GM21619 (cell line): ENCODE results near the gene DCTN4.
A peak's percentile ranks its signal among the peaks of the same experiment; 100 is the strongest.
"Not testable (repeated sequence)": the region's sequence is repeated elsewhere in the genome, so short reads cannot be mapped to it uniquely, and the experiment has no call there.

Source experiments
- ATAC-seq: cut with Tn5 transposase; IDR thresholded peaks from one replicate; pipeline ENCODE4 v1.9.1; 2021; ENCODE audit not compliant: unreplicated experiment

DCTN4 gene

DNA sequence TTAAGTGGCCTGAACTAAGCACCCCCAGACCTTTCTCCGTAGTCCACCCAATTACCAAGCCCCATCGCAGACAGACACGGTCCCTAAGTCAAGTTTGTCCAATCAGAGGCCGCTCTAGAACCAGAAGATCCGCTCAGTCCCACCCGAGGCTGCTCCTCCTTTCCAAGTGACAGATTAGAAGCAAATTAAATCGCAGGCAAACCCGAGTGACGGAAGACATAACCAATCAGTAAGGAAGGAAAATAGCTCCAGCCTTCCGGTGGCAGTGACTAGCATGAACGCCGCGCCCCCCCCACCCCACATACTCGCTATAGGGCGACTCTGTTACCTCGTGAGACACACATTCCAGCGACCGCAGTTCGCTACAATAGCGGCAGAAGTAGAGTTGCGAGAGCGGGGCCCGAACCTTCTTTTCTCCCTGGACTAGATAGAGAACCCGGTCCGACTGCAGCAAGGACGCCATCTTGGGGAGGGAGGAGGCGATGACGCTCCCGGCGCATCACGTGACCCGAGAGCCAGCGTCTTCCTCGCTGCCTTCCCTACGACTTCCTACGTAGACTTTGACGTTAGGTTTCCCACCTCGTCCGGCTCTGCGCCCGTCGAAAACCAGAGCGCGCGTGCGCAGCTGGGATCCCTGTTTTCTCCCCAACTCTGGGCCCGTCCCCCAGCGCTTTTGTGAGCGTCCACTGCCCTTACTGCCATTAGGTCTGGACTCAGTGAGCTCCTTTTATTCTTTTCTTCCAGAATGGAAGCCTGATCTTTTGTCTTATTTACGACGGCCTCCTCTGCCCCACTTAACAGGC, at the start of gene DCTN4:
DCTN4 (minus strand) TSS at position 487 of the 803 bp plus-strand sequence; CDS start at position 463, 24 bp downstream.
- ATAC-seq = peak; percentile 97

- ATAC-seq = no peak
Observed at GRCh38 chr5:150804388-150804787, 45.6 kb upstream of the DCTN4 start.

GRCh38 chr5:150801117-150801927, 42.5 kb upstream of the DCTN4 start:
- ATAC-seq = no peak

DNA sequence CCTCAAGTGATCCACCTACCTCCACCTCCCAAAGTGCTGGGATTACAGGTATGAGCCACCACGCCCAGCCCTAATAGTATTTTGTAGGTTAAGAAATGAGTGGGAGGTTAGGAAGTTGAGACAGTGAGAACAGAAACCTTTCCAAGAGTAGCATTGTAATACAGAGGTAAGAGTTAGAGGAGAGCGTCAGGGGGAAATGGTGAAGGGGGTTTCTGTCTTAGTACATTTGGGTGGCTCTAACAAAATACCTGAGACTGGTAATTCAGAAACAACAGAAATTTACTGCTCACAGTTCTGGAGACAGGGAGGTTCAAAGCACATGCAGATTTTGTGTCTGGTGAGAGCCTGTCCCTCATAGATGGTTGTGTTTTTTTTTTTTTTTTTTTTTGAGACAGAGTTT, 38.6 kb upstream of the DCTN4 start:
- no peak for ATAC-seq

DNA sequence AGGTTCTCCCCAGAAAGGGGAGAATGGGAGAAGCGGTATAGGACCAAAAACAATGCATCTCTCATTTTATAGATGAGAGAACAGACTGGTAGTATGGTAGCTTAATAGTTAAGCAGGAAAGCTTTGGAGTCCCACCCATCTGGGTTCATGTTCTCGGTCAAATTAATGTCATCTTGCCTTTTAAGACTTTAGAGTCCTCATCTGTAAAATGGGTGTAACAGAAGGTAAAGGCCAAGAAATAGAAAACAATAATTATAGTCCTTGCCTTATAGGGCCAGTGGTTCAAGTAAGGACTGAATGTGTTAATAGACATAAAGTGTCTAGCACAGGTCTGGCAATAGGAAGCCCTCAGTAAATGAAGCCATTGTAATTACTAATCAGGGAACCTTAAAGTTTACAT, 36.1 kb upstream of the DCTN4 start:
- no peak for ATAC-seq

DNA sequence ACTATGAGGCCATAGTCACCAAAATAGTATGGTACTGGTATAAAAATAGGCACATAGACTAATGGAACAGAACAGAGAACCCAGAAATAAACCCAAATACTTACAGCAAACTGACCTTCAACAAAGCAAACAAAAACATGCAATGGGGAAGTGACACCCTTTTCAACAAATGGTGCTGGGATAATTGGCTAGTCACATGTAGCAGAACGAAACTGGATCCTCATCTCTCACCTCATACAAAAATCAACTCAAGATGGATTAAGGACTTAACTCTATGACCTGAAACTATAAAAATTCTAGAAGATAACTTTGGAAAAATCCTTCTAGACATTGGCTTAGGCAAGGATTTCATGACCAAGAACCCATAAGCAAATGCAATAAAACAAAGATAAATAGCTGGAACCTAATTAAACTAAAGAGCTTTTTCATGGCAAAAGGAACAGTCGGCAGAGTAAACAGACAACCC, 34.6 kb upstream of the DCTN4 start:
- not testable (repeated sequence) for ATAC-seq

- ATAC-seq = no peak
Observed at GRCh38 chr5:150791536-150791935, 32.7 kb upstream of the DCTN4 start.

DNA sequence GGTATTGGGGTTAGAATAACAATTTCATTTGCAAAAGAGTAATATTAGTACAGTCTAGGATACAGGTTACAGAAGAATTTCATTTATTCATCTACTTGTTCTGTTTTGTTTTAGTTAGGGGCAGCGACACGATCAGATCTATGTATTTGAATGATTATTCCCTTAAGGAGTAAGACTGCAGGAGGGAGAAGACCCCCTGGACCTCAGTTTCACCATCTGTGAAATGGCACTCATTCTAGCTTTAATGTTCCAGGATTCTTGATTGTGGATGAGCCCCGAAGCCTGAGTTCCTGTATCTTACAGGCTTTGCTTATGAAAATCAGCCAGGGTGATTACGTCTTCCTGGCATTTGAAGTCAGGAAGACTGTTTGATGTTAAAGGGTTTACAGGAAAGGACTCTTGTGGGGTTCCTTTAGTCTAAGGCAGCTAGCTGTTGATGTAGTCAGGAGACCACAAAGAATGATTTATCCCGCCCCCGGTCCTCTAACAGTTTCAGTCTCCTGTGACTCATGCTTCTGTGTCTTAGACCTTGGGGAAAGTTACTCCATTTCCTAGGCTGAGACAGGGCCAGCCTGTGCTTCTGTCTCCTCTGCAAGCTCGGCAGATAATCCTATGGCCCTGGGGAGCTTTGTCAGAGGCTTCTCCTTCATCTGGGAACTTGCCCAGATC, 31.3 kb upstream of the DCTN4 start:
- ATAC-seq = peak; percentile 97

- no peak for ATAC-seq
Observed at GRCh38 chr5:150789450-150789849, 30.6 kb upstream of the DCTN4 start.

DNA sequence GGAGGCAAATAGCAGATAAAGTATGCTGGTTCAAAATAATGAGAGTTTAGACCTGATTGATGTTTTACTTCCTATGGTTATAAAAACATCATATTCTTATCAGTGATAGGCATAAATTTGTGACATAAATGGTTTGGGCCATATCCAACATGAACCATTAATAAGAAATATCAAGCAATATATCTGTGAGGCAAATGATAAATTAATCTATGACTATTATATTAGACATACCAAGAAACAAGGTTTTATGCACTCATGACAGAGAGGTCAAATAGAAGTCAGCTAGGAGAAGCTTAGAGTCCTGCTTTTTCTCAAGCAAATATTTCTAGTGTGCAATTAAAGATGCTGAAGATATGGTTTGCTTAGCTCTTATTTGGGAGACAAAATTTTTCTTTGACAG, 30.2 kb upstream of the DCTN4 start:
- no peak for ATAC-seq

DNA sequence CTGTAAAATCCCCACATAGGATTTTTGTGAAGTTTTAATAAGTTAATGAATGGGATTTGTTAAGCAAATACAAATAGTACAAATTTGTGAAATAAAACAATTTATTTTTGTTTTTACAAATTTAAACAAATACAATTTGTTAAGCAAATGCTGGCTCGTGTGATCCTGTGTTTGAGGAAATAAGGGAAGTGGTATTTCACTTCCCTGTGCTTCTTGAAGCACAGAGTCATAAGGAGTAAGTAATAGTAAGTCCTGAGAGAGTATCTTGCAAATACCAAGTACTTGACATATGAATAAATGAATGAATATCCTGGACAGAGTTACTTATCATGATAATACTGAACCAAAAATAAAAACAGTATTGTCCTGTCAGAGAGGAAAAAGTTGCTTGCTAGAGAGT, 28.8 kb upstream of the DCTN4 start:
- no peak for ATAC-seq

GRCh38 chr5:150786876-150787275, 28.1 kb upstream of the DCTN4 start:
- ATAC-seq = no peak

GRCh38 chr5:150785950-150786349, 27.1 kb upstream of the DCTN4 start:
- ATAC-seq = no peak

GRCh38 chr5:150783422-150783928, 24.7 kb upstream of the DCTN4 start:
- peak; percentile 35 for ATAC-seq

GRCh38 chr5:150782850-150783249, 24.0 kb upstream of the DCTN4 start:
- ATAC-seq = no peak

DNA sequence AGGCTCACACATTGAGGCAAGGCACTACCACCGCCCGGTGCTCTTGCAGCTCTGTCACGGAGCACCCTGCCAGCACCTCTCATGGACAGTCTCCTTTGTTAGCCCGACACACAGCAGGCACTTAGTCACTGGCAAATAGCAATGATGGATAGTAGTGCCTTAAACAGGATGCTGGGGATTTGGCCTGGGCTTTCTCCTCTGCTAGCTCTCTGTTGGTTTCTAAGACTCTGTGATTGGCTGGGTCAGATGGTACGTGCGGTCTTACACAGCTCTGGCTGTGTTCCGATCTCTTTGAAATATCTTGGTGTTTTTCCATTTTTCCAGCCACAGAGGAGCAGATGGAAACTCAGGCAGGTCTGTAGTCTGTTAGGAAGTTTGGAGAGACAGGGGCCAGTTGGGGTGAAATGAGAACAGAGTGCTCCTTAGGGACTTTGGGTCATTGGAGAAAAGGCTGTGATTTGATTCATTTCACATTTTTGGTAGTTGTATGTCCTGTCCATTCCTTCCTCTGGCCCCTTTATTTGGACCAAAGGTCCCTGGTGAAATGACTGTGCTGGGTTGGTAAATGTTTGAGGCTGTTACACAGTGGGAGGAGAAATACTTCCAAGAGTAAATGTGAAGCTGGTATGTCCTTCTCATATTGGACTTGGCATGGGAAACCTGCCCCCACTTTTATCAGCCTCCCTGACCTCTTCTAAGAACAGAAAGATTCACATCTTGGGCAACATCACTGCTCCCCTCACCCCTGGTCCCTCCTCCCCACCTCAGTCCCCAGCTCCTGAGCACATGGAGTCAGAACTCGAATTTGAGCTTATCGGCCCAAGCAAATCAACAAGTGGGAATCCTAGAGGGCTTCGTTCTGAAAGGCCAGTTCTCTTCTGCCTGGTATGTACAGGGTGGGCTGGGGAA, 23.1 kb upstream of the DCTN4 start:
- no peak for ATAC-seq

- no peak for ATAC-seq
Observed at GRCh38 chr5:150780816-150781221, 22.0 kb upstream of the DCTN4 start.

DNA sequence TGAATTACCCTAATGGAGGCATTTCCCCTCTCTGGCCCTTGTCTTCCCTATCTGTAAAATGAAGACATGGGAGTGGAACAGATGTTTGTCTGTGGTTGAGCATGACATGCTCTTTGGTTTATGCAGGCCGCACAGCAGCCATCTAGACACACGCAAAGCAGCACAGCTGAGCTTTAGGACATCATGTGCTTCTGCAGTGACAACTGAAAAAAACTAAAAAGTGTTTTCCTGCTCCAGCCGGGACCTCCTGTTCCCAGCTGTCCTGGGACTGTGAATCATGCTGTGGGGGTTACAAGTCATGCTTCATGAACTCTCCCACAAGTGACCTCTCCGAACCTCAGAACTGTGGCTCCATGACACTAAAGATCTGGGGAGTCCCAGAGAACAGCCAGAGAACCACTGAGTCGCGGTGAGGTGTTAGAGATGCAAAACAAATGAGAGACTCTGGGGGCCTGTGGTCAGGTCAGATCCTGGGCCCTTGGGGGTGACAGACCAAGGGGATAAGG, 21.4 kb upstream of the DCTN4 start:
- ATAC-seq = peak; percentile 57

- ATAC-seq = no peak
Observed at GRCh38 chr5:150779397-150780186, 20.8 kb upstream of the DCTN4 start.
